ENCODE measurements around the gene TMPRSS3.

TMPRSS3 gene

DNA sequence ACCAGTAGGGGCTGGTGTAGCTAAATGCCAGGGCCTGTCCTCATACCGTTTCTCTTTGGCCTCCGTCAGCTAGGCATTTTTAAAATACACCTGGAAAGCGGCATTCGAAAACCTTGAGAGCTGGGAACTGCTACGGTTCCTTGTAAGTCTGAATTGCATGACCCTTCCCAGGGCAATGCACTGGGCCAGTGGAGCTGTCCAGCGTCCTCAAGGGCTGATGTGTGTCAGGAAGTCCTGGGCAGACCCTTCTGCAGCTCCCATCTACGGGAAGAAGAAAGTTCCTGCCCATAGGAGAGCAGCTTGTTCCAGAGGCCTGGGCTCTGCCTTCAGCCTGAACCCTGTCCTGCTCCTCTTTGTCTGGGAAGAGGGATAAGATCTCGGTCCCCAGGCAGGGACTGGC is 41.9 kb upstream of the TMPRSS3 start:
- H3K36me3 ChIP-seq (ENCODE audit: control insufficient read depth, insufficient read depth, low read length), result no peaks in the 10 kb centered on the region
- 0 out of 2 replicates have a peak, but pooled peaks cover 5% of the 10 kb centered on the region for H3K27me3 ChIP-seq (ENCODE audit: control insufficient read depth, insufficient read depth, low read length)
- no peak overlapping the region for H3K27ac ChIP-seq (ENCODE audit: low read depth, low read length)
- H3K4me1 ChIP-seq (ENCODE audit: control insufficient read depth, insufficient read depth, low read length), result no peaks in the 10 kb centered on the region
- H3K4me3 ChIP-seq (ENCODE audit: low read depth, low read length), result no peak overlapping the region
- peaks cover 14% of the 10 kb centered on the region for H3K9me3 ChIP-seq (ENCODE audit: control insufficient read depth, insufficient read depth, low read depth, low read length)
- H3K9ac ChIP-seq (ENCODE audit: low read length), result no peak overlapping the region

- H3K9me3 ChIP-seq (ENCODE audit: control insufficient read depth, insufficient read depth, low read depth, low read length), result peaks cover 23% of the 10 kb centered on the region
- H3K9ac ChIP-seq (ENCODE audit: low read length), result no peak overlapping the region
- H3K4me3 ChIP-seq (ENCODE audit: low read depth, low read length), result no peak overlapping the region
- no peaks in the 10 kb centered on the region for H3K4me1 ChIP-seq (ENCODE audit: control insufficient read depth, insufficient read depth, low read length)
- H3K27ac ChIP-seq (ENCODE audit: low read depth, low read length), result no peak overlapping the region
- 0 out of 2 replicates have a peak, but pooled peaks cover 5% of the 10 kb centered on the region for H3K27me3 ChIP-seq (ENCODE audit: control insufficient read depth, insufficient read depth, low read length)
- no peaks in the 10 kb centered on the region for H3K36me3 ChIP-seq (ENCODE audit: control insufficient read depth, insufficient read depth, low read length)
Observed at GRCh38 chr21:42436914-42437313, 41.1 kb upstream of the TMPRSS3 start.

GRCh38 chr21:42435833-42436232 is 40.0 kb upstream of the TMPRSS3 start:
- Histone ChIP-seq H3K9ac (ENCODE audit: low read length) (no peak overlapping the region), H3K9me3 (ENCODE audit: control insufficient read depth, insufficient read depth, low read depth, low read length) (peaks cover 25% of the 10 kb centered on the region), H3K27ac (ENCODE audit: low read depth, low read length) (no peak overlapping the region), H3K36me3 (ENCODE audit: control insufficient read depth, insufficient read depth, low read length) (no peaks in the 10 kb centered on the region), H3K4me3 (ENCODE audit: low read depth, low read length) (no peak overlapping the region), H3K4me1 (ENCODE audit: control insufficient read depth, insufficient read depth, low read length) (no peaks in the 10 kb centered on the region), H3K27me3 (ENCODE audit: control insufficient read depth, insufficient read depth, low read length) (0 out of 2 replicates have a peak, but pooled peaks cover 5% of the 10 kb centered on the region)

GRCh38 chr21:42435401-42435800 is 39.5 kb upstream of the TMPRSS3 start:
- Histone ChIP-seq H3K4me3 (ENCODE audit: low read depth, low read length) (no peak overlapping the region), H3K4me1 (ENCODE audit: control insufficient read depth, insufficient read depth, low read length) (no peaks in the 10 kb centered on the region), H3K27me3 (ENCODE audit: control insufficient read depth, insufficient read depth, low read length) (0 out of 2 replicates have a peak, but pooled peaks cover 5% of the 10 kb centered on the region), H3K36me3 (ENCODE audit: control insufficient read depth, insufficient read depth, low read length) (no peaks in the 10 kb centered on the region), H3K9me3 (ENCODE audit: control insufficient read depth, insufficient read depth, low read depth, low read length) (peaks cover 25% of the 10 kb centered on the region), H3K9ac (ENCODE audit: low read length) (no peak overlapping the region), H3K27ac (ENCODE audit: low read depth, low read length) (no peak overlapping the region)

- Histone ChIP-seq H3K9ac (ENCODE audit: low read length) (no peak overlapping the region), H3K36me3 (ENCODE audit: control insufficient read depth, insufficient read depth, low read length) (no peaks in the 10 kb centered on the region), H3K27ac (ENCODE audit: low read depth, low read length) (no peak overlapping the region), H3K9me3 (ENCODE audit: control insufficient read depth, insufficient read depth, low read depth, low read length) (peaks cover 25% of the 10 kb centered on the region), H3K27me3 (ENCODE audit: control insufficient read depth, insufficient read depth, low read length) (0 out of 2 replicates have a peak, but pooled peaks cover 5% of the 10 kb centered on the region), H3K4me3 (ENCODE audit: low read depth, low read length) (no peak overlapping the region), H3K4me1 (ENCODE audit: control insufficient read depth, insufficient read depth, low read length) (no peaks in the 10 kb centered on the region)
Observed at GRCh38 chr21:42434884-42435283, 39.0 kb upstream of the TMPRSS3 start.

DNA sequence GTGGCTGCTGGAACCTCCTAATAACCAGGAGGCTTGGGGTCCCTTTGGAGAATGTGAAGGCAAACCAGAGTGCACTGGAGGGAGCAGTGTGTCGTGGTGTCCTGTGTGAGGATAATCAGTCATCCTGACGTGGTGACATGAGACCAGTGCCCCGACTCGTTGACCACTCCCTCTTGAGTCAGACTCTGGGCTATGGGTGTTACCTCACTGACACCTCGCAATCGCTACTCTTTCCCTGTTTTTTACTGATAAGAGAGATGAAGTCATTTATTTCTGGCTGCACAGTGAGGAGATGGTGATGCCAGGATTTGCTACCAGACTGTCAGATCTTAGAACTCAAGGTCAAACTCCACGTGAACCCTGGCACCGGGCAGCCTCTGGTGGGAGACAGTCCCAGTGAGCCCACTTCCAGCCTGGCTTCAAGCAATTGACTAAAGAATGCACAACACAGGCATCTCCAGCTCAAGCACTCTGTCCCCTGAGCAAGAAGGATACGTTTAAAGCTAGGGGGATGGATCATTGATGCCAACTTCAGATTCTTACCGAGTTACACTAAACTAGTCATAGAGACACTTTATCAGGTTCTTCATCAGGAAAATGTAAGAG is 38.2 kb upstream of the TMPRSS3 start:
- no peak overlapping the region for H3K27ac ChIP-seq (ENCODE audit: low read depth, low read length)
- peaks cover 25% of the 10 kb centered on the region for H3K9me3 ChIP-seq (ENCODE audit: control insufficient read depth, insufficient read depth, low read depth, low read length)
- 0 out of 2 replicates have a peak, but pooled peaks cover 5% of the 10 kb centered on the region for H3K27me3 ChIP-seq (ENCODE audit: control insufficient read depth, insufficient read depth, low read length)
- H3K9ac ChIP-seq (ENCODE audit: low read length), result no peak overlapping the region
- H3K4me3 ChIP-seq (ENCODE audit: low read depth, low read length), result no peak overlapping the region
- H3K36me3 ChIP-seq (ENCODE audit: control insufficient read depth, insufficient read depth, low read length), result no peaks in the 10 kb centered on the region
- no peaks in the 10 kb centered on the region for H3K4me1 ChIP-seq (ENCODE audit: control insufficient read depth, insufficient read depth, low read length)

- Histone ChIP-seq H3K9me3 (ENCODE audit: control insufficient read depth, insufficient read depth, low read depth, low read length) (peaks cover 25% of the 10 kb centered on the region), H3K27ac (ENCODE audit: low read depth, low read length) (no peak overlapping the region), H3K27me3 (ENCODE audit: control insufficient read depth, insufficient read depth, low read length) (0 out of 2 replicates have a peak, but pooled peaks cover 5% of the 10 kb centered on the region), H3K4me1 (ENCODE audit: control insufficient read depth, insufficient read depth, low read length) (no peaks in the 10 kb centered on the region), H3K36me3 (ENCODE audit: control insufficient read depth, insufficient read depth, low read length) (no peaks in the 10 kb centered on the region), H3K4me3 (ENCODE audit: low read depth, low read length) (no peak overlapping the region), H3K9ac (ENCODE audit: low read length) (no peak overlapping the region)
Observed at GRCh38 chr21:42432695-42433094, 36.8 kb upstream of the TMPRSS3 start.

- H3K4me1 ChIP-seq (ENCODE audit: control insufficient read depth, insufficient read depth, low read length), result no peaks in the 10 kb centered on the region
- H3K27me3 ChIP-seq (ENCODE audit: control insufficient read depth, insufficient read depth, low read length), result 0 out of 2 replicates have a peak, but pooled peaks cover 5% of the 10 kb centered on the region
- no peak overlapping the region for H3K9ac ChIP-seq (ENCODE audit: low read length)
- H3K4me3 ChIP-seq (ENCODE audit: low read depth, low read length), result no peak overlapping the region
- no peaks in the 10 kb centered on the region for H3K36me3 ChIP-seq (ENCODE audit: control insufficient read depth, insufficient read depth, low read length)
- no peak overlapping the region for H3K27ac ChIP-seq (ENCODE audit: low read depth, low read length)
- peaks cover 21% of the 10 kb centered on the region for H3K9me3 ChIP-seq (ENCODE audit: control insufficient read depth, insufficient read depth, low read depth, low read length)
Observed at GRCh38 chr21:42431196-42431595, 35.3 kb upstream of the TMPRSS3 start.

DNA sequence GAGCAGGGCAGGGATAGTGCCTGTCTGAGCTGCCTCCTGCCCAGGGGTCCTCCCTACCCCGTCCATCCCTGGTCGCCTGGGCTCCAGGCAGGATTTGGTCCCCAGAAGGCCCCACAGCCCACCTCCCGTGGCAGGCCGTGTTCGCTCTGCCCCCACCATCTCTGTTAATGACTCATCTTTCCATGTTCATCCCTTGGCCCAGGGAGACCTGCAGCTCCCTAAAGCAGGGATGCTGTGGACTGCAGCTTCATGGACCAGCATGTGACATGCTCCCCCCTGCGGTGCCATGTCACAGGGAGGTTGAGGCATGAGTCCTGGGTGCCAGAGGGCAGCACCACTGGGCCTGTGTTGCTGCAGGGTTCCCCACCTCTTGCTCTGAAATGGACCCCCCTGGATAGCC is 34.7 kb upstream of the TMPRSS3 start:
- Histone ChIP-seq H3K36me3 (ENCODE audit: control insufficient read depth, insufficient read depth, low read length) (no peaks in the 10 kb centered on the region), H3K4me3 (ENCODE audit: low read depth, low read length) (no peak overlapping the region), H3K27me3 (ENCODE audit: control insufficient read depth, insufficient read depth, low read length) (0 out of 2 replicates have a peak, but pooled peaks cover 5% of the 10 kb centered on the region), H3K9ac (ENCODE audit: low read length) (no peak overlapping the region), H3K9me3 (ENCODE audit: control insufficient read depth, insufficient read depth, low read depth, low read length) (peaks cover 21% of the 10 kb centered on the region), H3K27ac (ENCODE audit: low read depth, low read length) (no peak overlapping the region), H3K4me1 (ENCODE audit: control insufficient read depth, insufficient read depth, low read length) (no peaks in the 10 kb centered on the region)

DNA sequence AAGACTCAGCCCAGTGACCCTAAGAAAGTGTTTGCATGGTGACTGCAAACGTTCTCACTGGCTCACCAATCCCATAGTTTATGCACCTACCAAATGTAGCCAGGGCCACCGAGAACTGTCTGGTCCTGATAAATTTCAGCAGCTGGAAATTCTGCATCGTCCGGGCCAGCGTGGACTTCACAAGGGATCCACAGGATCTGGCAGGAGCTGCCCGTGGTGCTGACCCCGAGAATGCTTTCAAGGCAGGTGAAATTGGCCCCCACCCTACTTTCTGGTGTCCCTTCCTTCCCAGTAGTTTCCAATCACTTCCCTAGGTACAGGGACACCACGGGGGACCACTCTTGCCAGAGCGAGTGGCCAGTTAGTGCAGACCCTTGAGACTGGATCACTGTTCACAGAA is 34.0 kb upstream of the TMPRSS3 start:
- Histone ChIP-seq H3K36me3 (ENCODE audit: control insufficient read depth, insufficient read depth, low read length) (no peaks in the 10 kb centered on the region), H3K4me3 (ENCODE audit: low read depth, low read length) (no peak overlapping the region), H3K27me3 (ENCODE audit: control insufficient read depth, insufficient read depth, low read length) (peaks cover 5% of the 10 kb centered on the region; the same call in 1 of the 2 replicates), H3K27ac (ENCODE audit: low read depth, low read length) (no peak overlapping the region), H3K4me1 (ENCODE audit: control insufficient read depth, insufficient read depth, low read length) (no peaks in the 10 kb centered on the region), H3K9ac (ENCODE audit: low read length) (no peak overlapping the region), H3K9me3 (ENCODE audit: control insufficient read depth, insufficient read depth, low read depth, low read length) (peaks cover 21% of the 10 kb centered on the region)

DNA sequence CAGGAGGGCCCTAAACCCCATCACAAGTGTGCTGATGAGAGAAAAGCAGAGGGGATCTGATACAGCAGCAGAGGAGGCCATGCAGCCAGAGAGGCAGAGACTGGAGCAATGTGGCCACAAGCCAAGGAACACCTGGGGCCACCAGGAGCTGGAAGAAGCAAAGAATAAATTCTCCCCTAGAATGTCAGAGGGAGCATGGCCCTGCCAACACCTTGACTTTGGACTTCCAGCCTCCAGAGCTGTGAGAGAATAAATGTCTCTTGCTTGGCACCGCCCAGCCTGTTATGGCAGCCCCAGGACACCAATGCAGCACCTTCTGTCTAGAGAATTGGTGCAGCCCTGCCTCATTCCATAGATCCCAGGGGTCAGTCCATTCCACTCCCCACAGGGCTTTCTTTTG is 33.2 kb upstream of the TMPRSS3 start:
- H3K9me3 ChIP-seq (ENCODE audit: control insufficient read depth, insufficient read depth, low read depth, low read length), result peaks cover 20% of the 10 kb centered on the region

More for the DNA sequence above, 33.2 kb upstream of the TMPRSS3 start:
- Histone ChIP-seq H3K4me1 (ENCODE audit: control insufficient read depth, insufficient read depth, low read length) (no peaks in the 10 kb centered on the region), H3K27ac (ENCODE audit: low read depth, low read length) (no peak overlapping the region), H3K9ac (ENCODE audit: low read length) (no peak overlapping the region), H3K27me3 (ENCODE audit: control insufficient read depth, insufficient read depth, low read length) (peaks cover 3% of the 10 kb centered on the region; the same call in 1 of the 2 replicates), H3K4me3 (ENCODE audit: low read depth, low read length) (no peak overlapping the region), H3K36me3 (ENCODE audit: control insufficient read depth, insufficient read depth, low read length) (no peaks in the 10 kb centered on the region)

All from HUES6 (cell line).